CD4-positive, alpha-beta T cell treated with Interleukin-17A for 4 hours (primary cell): ENCODE results near the gene GRB10.

Experiments
- DNase-seq: peaks from one replicate; pipeline ENCODE4 v3.0.0-alpha.2; 2020; ENCODE audit warnings: mixed read lengths

GRB10 gene

DNA sequence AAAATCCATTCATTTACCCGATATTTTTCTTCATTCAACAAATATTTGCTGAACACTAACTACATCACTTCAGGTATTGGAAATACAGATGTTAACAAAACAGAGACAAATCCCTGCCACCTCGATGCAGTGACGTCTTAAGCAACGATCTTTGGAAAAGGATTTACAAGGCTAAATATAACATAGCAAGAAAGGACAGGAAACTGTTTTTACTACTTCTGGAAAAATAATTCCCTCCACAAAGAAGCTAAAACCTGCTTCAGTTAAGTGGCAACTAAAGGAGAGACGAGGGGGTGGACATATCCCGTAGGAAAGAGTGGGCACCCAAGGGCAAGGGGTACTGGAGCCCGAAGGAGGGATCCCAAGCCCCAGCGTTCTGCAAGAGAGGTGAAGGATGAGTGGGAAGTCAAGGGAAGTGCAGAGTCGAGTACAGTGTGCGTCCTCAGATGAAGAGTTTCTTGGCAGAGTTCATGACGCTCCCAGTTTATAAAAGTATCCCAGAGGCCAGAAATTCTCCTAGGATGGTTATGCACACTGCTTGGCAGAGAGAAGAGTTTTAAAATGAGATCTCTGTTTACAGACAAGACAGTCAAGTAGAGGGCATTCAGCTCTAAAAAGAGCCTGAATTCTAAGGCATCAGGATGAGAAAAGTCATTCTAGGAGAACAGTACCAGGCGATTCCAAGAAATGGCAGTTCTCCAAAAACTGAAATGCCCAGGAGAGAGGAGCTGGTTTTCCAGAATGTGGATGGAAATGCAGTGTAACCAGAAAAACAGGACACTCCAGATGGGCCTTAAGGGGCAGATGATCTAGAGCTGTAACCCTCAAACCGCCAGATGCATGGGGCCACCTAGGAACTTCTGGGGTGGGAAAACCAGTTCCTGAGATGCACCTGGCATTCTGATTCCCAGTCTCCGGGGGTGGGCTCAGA lies 97.3 kb downstream of the GRB10 start:
- no peak for DNase-seq

DNA sequence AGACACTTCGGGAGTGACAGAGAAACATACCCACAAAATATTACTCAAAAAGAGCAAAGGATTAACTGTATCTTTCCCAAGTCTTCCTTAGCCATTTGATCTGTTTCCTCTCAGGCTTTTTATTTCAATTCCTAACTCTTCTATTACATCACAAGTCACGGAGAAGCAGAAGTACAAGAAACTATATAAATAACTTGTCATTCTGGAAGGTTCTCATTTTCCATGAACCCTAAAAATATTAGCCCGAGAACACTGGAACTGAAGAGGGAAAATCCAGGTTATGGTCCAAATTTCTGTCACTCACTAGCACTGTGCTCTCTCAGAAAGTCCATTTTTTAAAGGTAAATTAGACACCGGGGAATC lies 98.0 kb downstream of the GRB10 start:
- no peak for DNase-seq

DNA sequence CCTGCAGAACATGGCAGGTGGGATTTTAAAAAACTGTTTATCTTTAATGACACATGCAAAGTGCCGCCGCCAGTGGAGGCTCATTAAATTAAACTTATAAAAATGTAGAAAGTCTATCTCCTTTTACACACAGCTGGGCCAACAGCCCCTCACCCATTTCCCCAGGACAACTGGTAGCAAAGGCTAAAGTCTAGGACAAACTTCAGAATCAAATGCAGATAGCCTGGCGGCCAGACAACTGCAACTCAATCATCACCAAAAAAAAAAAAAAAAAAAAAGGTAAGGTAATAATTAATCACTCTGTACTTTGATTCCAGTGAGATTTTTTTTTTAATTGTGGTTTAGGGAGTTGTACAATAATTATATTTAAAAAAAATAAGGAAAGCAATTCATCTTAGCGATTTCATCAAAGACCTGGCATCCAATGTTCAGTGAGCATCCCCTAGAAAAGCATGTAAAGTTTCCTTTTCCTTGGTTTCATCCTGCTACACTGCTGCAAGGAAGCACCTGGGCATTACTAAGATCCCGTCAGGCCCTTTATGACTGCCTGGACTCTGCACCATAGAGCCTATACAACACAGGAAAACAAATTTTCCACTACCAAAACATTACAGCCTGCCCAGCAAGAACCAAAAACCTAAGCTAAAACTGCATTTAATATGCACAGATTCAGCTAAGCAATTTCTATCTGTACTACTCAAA lies 98.5 kb downstream of the GRB10 start:
- no peak for DNase-seq

GRCh38 chr7:50682573-50682972 lies 100.1 kb downstream of the GRB10 start:
- no peak for DNase-seq

GRCh38 chr7:50682079-50682478 lies 100.6 kb downstream of the GRB10 start:
- DNase-seq, result no peak

GRCh38 chr7:50681432-50682045 lies 101.2 kb downstream of the GRB10 start:
- DNase-seq, result no peak

GRCh38 chr7:50679218-50680007 lies 103.3 kb downstream of the GRB10 start:
- no peak for DNase-seq

DNA sequence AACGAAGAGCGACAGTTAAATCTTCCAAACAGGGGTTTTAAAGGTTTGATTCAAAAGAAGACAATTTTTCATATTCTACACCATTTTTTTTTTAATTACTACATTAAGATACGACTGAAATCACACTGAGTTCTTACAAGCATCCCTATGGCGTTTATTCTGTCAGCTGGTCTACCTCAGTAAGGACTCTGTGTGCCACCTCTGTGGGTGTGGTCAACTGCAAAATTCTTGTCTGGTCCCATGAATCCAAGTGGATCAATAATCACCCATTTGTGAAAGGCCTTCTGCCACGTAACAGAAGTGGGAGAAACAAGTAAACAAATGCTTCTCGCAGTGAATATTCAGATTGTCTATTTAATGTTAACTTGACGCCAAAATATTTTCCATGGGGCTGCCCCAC lies 104.1 kb downstream of the GRB10 start:
- no peak for DNase-seq

DNA sequence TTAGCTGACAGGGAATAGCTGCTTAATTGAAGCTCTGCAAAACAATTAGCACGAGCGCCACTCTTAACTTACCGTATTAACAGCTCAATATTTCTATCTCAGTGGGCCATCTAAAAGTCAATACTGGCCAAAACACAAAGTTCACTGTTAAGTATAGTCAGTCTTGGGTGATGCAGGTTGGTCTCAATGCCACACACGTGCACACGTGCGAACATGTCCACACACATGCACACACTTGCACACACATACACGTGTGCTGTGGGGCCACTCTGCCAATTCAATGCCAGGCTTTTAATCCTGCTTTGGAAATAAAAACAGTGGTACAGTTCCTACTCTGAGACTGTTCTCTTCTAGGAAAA lies 105.1 kb downstream of the GRB10 start:
- no peak for DNase-seq

DNA sequence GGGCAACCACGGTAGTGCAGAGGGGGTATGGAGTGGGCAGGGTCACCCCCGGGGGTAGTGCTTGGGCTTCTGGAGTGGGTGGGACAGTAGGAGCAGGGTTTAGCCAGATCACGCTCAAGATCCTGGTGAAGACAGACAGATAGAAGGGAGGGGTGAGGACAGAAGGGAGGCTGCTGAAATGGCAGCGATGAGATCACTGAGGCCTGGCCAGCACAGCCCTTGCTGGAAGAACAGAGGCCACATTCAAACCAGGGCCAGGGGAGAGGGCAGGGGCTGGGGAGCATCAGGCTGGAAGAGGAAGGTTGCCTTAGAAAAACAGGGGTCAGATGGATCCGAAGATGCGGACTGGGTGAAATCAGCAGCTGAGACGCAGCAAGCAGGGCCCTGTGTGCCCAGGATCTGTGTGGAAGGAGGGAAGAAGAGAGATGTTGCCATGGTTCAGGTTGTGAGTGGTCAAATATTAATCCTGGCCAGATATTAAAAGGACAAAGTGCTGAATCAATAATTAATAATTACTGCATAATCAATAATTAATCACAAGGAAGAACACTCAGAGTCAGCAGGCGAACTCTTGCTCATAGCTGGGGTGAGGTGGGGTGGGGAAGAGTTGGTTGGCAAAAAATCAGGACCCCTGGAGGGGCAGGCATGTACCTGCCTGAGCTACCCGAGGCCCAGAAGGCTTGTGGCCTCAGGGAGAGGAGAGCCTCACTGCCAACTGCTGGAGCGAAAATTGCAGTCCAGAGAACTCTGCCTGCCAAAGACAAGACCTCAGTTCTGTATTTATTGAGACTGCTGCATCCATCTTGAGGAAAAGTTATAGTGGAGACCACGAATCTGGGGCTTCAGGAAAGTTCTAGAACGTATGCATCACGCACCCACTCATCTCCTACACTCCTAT lies 105.7 kb downstream of the GRB10 start:
- no peak for DNase-seq

GRCh38 chr7:50676079-50676478 lies 106.6 kb downstream of the GRB10 start:
- no peak for DNase-seq

DNA sequence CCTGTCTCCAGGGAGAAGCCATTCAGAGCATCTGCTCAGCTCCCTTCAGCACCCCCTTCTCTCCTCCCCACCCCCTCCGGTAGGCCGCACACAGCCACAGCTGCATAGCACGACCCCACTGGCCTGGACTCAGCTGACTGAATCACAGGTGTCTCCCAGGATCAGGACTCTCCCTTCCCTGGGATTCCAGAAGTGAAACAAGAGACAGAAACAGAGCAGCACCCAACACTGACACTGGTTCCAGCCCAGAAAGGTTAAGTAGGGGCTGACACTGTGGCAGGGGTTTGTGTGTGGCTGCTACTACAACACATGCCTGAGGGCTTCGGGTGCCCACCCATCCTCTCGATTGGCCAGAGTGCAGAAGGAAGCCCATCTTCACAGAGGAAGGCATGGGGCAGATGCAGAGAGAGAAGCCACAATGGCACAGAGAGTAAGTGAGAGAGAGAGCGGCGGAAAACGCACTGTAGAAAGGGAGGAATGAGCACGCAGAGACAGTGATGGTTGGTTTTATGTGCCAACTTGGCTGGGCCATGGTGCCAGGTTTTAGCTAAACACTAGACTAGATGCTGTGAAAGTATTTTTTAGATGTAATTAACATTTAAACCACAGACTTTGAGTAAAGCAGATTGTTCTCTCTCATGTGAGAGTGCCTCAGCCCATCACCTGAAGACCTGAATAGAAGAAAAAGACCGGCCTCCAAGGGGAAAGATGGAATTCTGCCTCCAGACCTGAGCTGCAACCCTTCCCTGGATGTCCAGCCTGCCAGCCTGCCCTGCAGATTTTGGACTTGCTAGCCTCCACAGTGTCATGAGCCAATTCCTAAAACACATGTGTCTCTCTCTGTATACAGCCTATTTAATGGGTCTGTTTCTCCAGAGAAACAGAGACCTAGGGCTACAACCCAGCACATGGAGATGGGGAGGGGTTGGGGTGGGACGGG lies 107.5 kb downstream of the GRB10 start:
- no peak for DNase-seq

GRCh38 chr7:50674299-50674698 lies 108.4 kb downstream of the GRB10 start:
- DNase-seq, result no peak

- DNase-seq, result no peak
Observed at GRCh38 chr7:50673096-50673495, 109.6 kb downstream of the GRB10 start.

- no peak for DNase-seq
Observed at GRCh38 chr7:50672045-50672444, 110.7 kb downstream of the GRB10 start.

- no peak for DNase-seq
Observed at GRCh38 chr7:50671386-50671785, 111.3 kb downstream of the GRB10 start.

- DNase-seq, result no peak
Observed at GRCh38 chr7:50669890-50670289, 112.8 kb downstream of the GRB10 start.

DNA sequence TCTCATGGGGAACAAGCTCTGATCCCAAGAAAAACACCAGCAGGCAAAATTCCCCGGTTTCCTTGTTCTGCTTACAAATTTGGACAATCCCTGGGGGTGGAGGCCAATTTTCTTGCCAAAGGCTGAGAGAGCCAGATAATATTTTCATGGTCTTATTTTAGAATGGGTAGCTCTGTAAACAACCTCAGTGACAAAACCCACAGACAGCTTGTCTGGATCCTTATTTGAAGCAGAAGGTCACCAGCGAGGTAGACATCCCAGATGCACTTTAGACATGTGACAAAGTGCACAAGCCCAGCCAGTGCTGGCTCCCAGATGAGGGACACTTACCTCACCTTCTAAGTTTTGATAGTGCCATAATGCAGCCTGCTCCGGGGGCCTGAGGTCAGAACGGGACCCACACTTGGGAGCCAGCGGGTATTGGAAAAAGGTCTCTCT lies 114.9 kb downstream of the GRB10 start:
- DNase-seq, result no peak

- DNase-seq, result no peak
Observed at GRCh38 chr7:50667338-50667737, 115.4 kb downstream of the GRB10 start.

GRCh38 chr7:50666124-50666496 lies 116.6 kb downstream of the GRB10 start:
- no peak for DNase-seq
